Ovary (tissue), 3 donors: ENCODE data around the gene PRPS1.
A peak's percentile ranks its signal among the peaks of the same experiment; 100 is the strongest.

Experiments
- EP300 ChIP-seq: sonication (generic); formaldehyde crosslinking; IDR thresholded peaks from one replicate; pipeline ENCODE4 v1.6.1; 2017; ENCODE audit warnings: antibody characterized with exemption
- POLR2A ChIP-seq: fragments of 450-650 bp; IDR thresholded peaks from one replicate; pipeline ENCODE4 v1.6.1; 2017; ENCODE audit warnings: antibody characterized with exemption, mild to moderate bottlenecking, moderate library complexity
- TF ChIP-seq, protein P1 (sequence below), 3 donors: fragments of 450-650 bp in 2 of 3; fragments of 200-600 bp in 1 of 3; IDR thresholded peaks; one replicate each; pipeline versions ENCODE4 v1.5.1 to v1.8.0; 2016 to 2022; ENCODE audit warnings: antibody characterized with exemption in 3 of 3, mild to moderate bottlenecking in 1 of 3
- donor health status: DM: no; HTN: no; CAD: no.

DNA sequence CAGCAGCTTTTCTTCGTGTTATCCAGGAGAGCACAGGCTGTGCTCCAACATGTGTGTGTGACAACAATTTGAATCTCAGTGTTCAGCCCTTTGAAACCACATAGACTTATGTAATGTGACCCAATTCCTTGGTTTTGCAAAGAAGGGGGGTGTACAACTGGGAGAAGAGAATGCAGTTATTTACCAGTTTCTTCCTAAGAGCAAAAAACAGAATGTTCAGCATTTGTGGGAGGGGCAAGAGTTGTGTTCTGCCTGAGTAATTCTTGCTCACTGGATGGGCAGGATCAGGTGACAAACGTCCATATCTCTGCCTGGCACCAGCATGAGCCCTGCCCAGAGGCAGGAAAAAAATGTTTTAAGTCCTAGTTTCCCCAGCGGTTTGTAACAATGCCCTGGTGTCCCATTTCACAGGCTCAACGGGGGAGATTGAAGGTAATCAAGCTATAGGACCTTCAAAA is 72.0 kb downstream of the PRPS1 start:
- TF ChIP-seq EP300 (peak; percentile 57), POLR2A (no peak)
- TF ChIP-seq, protein P1, sequence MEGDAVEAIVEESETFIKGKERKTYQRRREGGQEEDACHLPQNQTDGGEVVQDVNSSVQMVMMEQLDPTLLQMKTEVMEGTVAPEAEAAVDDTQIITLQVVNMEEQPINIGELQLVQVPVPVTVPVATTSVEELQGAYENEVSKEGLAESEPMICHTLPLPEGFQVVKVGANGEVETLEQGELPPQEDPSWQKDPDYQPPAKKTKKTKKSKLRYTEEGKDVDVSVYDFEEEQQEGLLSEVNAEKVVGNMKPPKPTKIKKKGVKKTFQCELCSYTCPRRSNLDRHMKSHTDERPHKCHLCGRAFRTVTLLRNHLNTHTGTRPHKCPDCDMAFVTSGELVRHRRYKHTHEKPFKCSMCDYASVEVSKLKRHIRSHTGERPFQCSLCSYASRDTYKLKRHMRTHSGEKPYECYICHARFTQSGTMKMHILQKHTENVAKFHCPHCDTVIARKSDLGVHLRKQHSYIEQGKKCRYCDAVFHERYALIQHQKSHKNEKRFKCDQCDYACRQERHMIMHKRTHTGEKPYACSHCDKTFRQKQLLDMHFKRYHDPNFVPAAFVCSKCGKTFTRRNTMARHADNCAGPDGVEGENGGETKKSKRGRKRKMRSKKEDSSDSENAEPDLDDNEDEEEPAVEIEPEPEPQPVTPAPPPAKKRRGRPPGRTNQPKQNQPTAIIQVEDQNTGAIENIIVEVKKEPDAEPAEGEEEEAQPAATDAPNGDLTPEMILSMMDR (IDR thresholded peaks at IDR 0.05) = no peak
